Measurements from ENCODE around the gene TRPC1. TPM values are rescaled to one million over a fixed set of nuclear protein-coding genes. Genes with fewer than 3 reads are reported as not detected.

TRPC1 gene
- total RNA-seq, 2 experiments from 2014 or later = 3.1 to 4.2 TPM

- H3K4me3 ChIP-seq (ENCODE audit: low read length) = no peak overlapping the region
- H3K27me3 Mint-ChIP-seq = peaks cover 9% of the 10 kb centered on the region
- no peak overlapping the region for H3K27ac ChIP-seq (ENCODE audit: low read depth in 1 of 2, low read length in 2 of 2)
- TF ChIP-seq, protein P1, sequence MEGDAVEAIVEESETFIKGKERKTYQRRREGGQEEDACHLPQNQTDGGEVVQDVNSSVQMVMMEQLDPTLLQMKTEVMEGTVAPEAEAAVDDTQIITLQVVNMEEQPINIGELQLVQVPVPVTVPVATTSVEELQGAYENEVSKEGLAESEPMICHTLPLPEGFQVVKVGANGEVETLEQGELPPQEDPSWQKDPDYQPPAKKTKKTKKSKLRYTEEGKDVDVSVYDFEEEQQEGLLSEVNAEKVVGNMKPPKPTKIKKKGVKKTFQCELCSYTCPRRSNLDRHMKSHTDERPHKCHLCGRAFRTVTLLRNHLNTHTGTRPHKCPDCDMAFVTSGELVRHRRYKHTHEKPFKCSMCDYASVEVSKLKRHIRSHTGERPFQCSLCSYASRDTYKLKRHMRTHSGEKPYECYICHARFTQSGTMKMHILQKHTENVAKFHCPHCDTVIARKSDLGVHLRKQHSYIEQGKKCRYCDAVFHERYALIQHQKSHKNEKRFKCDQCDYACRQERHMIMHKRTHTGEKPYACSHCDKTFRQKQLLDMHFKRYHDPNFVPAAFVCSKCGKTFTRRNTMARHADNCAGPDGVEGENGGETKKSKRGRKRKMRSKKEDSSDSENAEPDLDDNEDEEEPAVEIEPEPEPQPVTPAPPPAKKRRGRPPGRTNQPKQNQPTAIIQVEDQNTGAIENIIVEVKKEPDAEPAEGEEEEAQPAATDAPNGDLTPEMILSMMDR (IDR thresholded peaks at IDR 0.05) = no peak
- H3K4me1 ChIP-seq (ENCODE audit: insufficient read depth, low read length) = no peaks in the 10 kb centered on the region
- no peaks in the 10 kb centered on the region for H3K4me1 Mint-ChIP-seq (ENCODE audit: low read depth)
- H3K27me3 ChIP-seq (ENCODE audit: control insufficient read depth in 1 of 2, insufficient read depth in 2 of 2, low read length in 2 of 2) = no peaks in the 10 kb centered on the region
- H3K9me3 ChIP-seq (ENCODE audit: control insufficient read depth in 1 of 2, insufficient read depth in 1 of 2, low read length in 2 of 2) = no peaks in the 10 kb centered on the region
- no peaks in the 10 kb centered on the region for H3K36me3 Mint-ChIP-seq (ENCODE audit: low read depth)
- DNase-seq (no peak), ATAC-seq (ENCODE audit: poor library complexity) (no peak)
- no peaks in the 10 kb centered on the region for H3K9me3 Mint-ChIP-seq
- no peak overlapping the region for H3K4me3 Mint-ChIP-seq
- intact Hi-C loops (cut with DNase I, micrococcal nuclease) = no loop called here
- POLR2A ChIA-PET = no interaction called here
- no peaks in the 10 kb centered on the region for H3K36me3 ChIP-seq (ENCODE audit: insufficient read depth, low read length)
- no peak overlapping the region for H3K27ac Mint-ChIP-seq
- CTCF ChIA-PET = no interaction called here
Observed at GRCh38 chr3:142809259-142809658, 85.4 kb downstream of the TRPC1 start.

DNA sequence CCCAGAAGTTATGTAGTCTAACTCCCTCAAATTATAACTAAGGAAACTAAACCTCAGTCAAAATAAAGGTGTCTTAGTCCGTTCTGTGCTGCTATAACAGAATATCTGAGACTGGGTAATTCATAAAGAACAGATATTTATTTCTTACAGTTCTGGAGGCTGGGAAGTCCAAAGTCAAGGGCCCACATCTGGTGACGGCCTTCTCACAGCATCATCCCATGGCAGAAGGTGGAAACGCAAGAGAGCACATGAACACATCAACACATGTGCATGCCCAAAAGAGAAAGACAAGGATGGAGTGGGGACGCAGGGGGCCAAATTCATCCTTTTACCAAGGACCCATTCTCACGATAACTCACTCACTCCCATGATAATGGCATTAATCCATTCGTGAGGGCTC lies 92.0 kb downstream of the TRPC1 start:
- POLR2A ChIA-PET = no interaction called here
- intact Hi-C loops (cut with DNase I, micrococcal nuclease) = no loop called here
- Histone ChIP-seq H3K9me3 (ENCODE audit: control insufficient read depth in 1 of 2, insufficient read depth in 1 of 2, low read length in 2 of 2) (no peaks in the 10 kb centered on the region), H3K4me1 (ENCODE audit: insufficient read depth, low read length) (no peaks in the 10 kb centered on the region), H3K36me3 (ENCODE audit: insufficient read depth, low read length) (no peaks in the 10 kb centered on the region), H3K27ac (ENCODE audit: low read depth in 1 of 2, low read length in 2 of 2) (no peak overlapping the region), H3K4me3 (ENCODE audit: low read length) (no peak overlapping the region), H3K27me3 (ENCODE audit: control insufficient read depth in 1 of 2, insufficient read depth in 2 of 2, low read length in 2 of 2) (no peaks in the 10 kb centered on the region)
- TF ChIP-seq, protein P1 (IDR thresholded peaks at IDR 0.05) = no peak
- CTCF ChIA-PET = no interaction called here
- Mint-ChIP-seq H3K4me3 (no peak overlapping the region), H3K4me1 (ENCODE audit: low read depth) (no peaks in the 10 kb centered on the region), H3K27ac (no peak overlapping the region), H3K27me3 (peaks cover 18% of the 10 kb centered on the region), H3K36me3 (ENCODE audit: low read depth) (no peaks in the 10 kb centered on the region), H3K9me3 (no peaks in the 10 kb centered on the region)
- ATAC-seq (ENCODE audit: poor library complexity) (no peak), DNase-seq (no peak)

DNA sequence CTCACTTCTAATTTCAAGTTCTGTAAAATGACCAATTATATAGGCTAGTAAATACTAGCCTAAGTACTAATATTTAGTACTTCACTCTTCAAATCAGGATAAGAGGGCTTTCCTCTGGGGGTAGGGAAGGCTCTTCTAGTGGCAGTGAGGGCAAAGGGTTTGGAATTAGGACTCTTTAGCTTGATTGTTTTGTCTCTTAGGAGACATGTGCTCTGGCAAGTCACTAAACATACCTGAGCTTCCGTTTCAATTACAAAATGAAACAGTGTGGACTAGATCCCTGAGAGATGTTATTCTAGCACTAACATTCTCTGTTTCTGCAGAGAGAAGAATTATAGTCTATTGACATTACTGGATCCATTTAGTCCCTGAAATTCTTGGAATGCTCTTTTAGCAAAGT lies 93.5 kb downstream of the TRPC1 start:
- no peaks in the 10 kb centered on the region for H3K4me1 ChIP-seq (ENCODE audit: insufficient read depth, low read length)
- TF ChIP-seq, protein P1 (IDR thresholded peaks at IDR 0.05) = no peak
- no peak overlapping the region for H3K27ac ChIP-seq (ENCODE audit: low read depth in 1 of 2, low read length in 2 of 2)
- no peaks in the 10 kb centered on the region for H3K36me3 Mint-ChIP-seq (ENCODE audit: low read depth)
- no peak for DNase-seq
- no peak overlapping the region for H3K4me3 ChIP-seq (ENCODE audit: low read length)
- H3K4me3 Mint-ChIP-seq = no peak overlapping the region
- no peaks in the 10 kb centered on the region for H3K36me3 ChIP-seq (ENCODE audit: insufficient read depth, low read length)
- peaks cover 10% of the 10 kb centered on the region for H3K27me3 Mint-ChIP-seq
- no peaks in the 10 kb centered on the region for H3K4me1 Mint-ChIP-seq (ENCODE audit: low read depth)
- H3K27ac Mint-ChIP-seq = no peak overlapping the region
- intact Hi-C loops (cut with DNase I, micrococcal nuclease) = no loop called here
- no peaks in the 10 kb centered on the region for H3K27me3 ChIP-seq (ENCODE audit: control insufficient read depth in 1 of 2, insufficient read depth in 2 of 2, low read length in 2 of 2)
- no peaks in the 10 kb centered on the region for H3K9me3 ChIP-seq (ENCODE audit: control insufficient read depth in 1 of 2, insufficient read depth in 1 of 2, low read length in 2 of 2)
- ATAC-seq (ENCODE audit: poor library complexity) = no peak
- POLR2A ChIA-PET = no interaction called here
- H3K9me3 Mint-ChIP-seq = no peaks in the 10 kb centered on the region
- CTCF ChIA-PET = no interaction called here

Data from CD4-positive, alpha-beta T cell (primary cell).